ENCODE data around the gene TRAPPC4.

Gene TRAPPC4

DNA sequence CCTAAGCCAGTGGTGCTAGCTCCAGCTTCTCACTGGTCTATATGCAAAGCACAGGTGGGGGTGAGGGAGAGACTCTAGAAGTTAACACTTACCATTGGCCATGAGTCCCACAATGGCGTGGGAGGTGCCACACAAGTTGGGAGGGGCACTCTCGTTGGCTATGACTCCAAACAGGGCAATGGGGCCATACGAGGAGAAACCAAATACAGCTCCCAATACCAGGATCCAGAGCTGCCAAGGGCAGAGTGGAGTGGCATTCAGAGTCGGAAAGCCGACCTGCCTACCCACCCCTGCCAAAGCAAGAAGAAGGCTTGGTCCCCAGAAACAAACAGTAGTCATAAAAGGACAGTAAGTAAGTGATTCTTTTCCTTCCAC lies 6.5 kb downstream of the TRAPPC4 start:
- peaks cover 57% of the 10 kb centered on the region for H3K36me3 ChIP-seq
- H3K4me1 ChIP-seq (ENCODE audit: control insufficient read depth in 1 of 2, insufficient read depth in 1 of 2, low read depth in 1 of 2, low read length in 1 of 2): peaks cover 12 to 15% of the 10 kb centered on the region in 2 experiments

DNA sequence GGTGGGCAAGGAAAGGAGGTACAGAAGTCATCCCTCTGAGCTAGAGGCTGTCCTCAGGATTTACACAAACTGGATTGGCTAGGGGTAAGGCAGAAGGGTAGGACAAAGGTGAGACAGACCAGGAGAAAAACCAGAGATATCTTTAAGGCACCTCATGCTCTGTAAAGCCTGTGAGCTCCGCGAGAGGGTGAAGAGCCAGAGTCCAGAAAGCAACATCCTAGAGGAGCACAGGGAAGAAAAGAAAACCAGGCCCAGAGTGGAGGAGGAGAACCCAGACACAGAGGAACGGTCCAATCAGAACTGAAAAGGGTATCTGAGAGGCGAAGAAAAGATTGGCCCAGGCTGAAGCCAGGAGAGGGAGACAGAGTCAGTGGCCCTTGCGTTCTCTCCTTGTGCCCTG lies 7.0 kb downstream of the TRAPPC4 start:
- H3K9me3 ChIP-seq: no peaks in the 10 kb centered on the region
- H3K4me1 ChIP-seq (ENCODE audit: control insufficient read depth in 1 of 2, insufficient read depth in 1 of 2, low read depth in 1 of 2, low read length in 1 of 2): peaks cover 12 to 16% of the 10 kb centered on the region in 2 experiments
- H3K27me3 ChIP-seq: no peaks in the 10 kb centered on the region
- no peak overlapping the region for H3K27ac ChIP-seq
- no peak overlapping the region for H3K4me3 ChIP-seq (ENCODE audit: low read depth in 1 of 2, low read length in 1 of 2)
- no peak for TF ChIP-seq CTCF (IDR thresholded peaks at IDR 0.05)
- H3K36me3 ChIP-seq: peaks cover 57% of the 10 kb centered on the region

More for the DNA sequence above, 6.5 kb downstream of the TRAPPC4 start:
- no peak for TF ChIP-seq CTCF (IDR thresholded peaks at IDR 0.05)
- H3K27ac ChIP-seq: no peak overlapping the region
- H3K9me3 ChIP-seq: no peaks in the 10 kb centered on the region
- H3K27me3 ChIP-seq: no peaks in the 10 kb centered on the region
- H3K4me3 ChIP-seq (ENCODE audit: low read depth in 1 of 2, low read length in 1 of 2): no peak overlapping the region

DNA sequence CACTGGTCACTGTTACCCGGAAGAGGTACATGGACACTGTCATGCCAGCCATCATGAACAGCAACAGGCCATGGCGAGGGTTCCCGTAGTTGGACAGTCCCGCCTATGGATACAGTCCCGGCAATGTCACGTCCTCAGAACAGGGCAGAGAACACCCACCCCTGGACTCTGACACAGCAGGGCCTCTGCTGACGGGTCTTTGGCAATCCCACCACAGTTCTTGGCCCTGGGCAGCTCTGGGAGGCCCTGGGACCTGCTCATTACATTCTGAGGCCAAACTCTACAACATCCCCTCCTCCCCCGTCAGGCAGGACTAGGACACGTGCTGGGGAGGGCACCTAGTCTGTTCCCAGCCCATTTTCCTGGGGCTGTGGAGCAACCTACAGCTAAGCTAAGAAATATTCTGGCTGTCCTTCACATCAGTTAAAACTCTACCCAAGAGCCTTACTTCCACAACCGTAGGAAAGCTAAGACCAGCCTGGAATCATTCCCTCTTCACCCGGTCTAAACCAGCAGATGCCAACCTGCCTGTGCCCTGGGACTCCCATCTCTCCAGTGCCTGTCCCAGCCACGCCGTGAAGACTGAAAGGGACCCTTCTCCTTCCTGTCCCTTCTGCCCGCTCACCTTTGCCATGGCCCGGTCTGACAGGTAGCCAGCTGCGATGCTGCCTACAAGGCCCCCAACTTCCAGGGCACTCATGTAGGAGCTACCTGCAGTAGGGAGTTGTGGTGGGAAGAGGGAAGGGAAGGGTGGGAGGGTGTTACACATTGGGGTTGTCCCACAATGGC lies 7.6 kb downstream of the TRAPPC4 start:
- H3K4me1 ChIP-seq (ENCODE audit: control insufficient read depth in 1 of 2, insufficient read depth in 1 of 2, low read depth in 1 of 2, low read length in 1 of 2): peaks cover 15 to 20% of the 10 kb centered on the region in 2 experiments
- H3K9me3 ChIP-seq: no peaks in the 10 kb centered on the region
- TF ChIP-seq CTCF (IDR thresholded peaks at IDR 0.05): no peak
- H3K27ac ChIP-seq: no peak overlapping the region
- H3K4me3 ChIP-seq (ENCODE audit: low read depth in 1 of 2, low read length in 1 of 2): no peak overlapping the region
- H3K36me3 ChIP-seq: peaks cover 52% of the 10 kb centered on the region
- no peaks in the 10 kb centered on the region for H3K27me3 ChIP-seq

- Histone ChIP-seq H3K4me1 (ENCODE audit: control insufficient read depth in 1 of 2, insufficient read depth in 1 of 2, low read depth in 1 of 2, low read length in 1 of 2) (peaks cover 18 to 20% of the 10 kb centered on the region in 2 experiments), H3K27me3 (no peaks in the 10 kb centered on the region), H3K27ac (no peak overlapping the region), H3K36me3 (peaks cover 44% of the 10 kb centered on the region), H3K9me3 (no peaks in the 10 kb centered on the region), H3K4me3 (ENCODE audit: low read depth in 1 of 2, low read length in 1 of 2) (no peak overlapping the region)
- TF ChIP-seq CTCF (IDR thresholded peaks at IDR 0.05): no peak
Observed at GRCh38 chr11:119026970-119027369, 8.4 kb downstream of the TRAPPC4 start.

- no peaks in the 10 kb centered on the region for H3K9me3 ChIP-seq
- H3K4me1 ChIP-seq (ENCODE audit: control insufficient read depth in 1 of 2, insufficient read depth in 1 of 2, low read depth in 1 of 2, low read length in 1 of 2): peaks cover 18 to 20% of the 10 kb centered on the region in 2 experiments
- peaks cover 36% of the 10 kb centered on the region for H3K36me3 ChIP-seq
- TF ChIP-seq CTCF (IDR thresholded peaks at IDR 0.05): no peak
- H3K4me3 ChIP-seq (ENCODE audit: low read depth in 1 of 2, low read length in 1 of 2): no peak overlapping the region
- no peak overlapping the region for H3K27ac ChIP-seq
- no peaks in the 10 kb centered on the region for H3K27me3 ChIP-seq
Observed at GRCh38 chr11:119027561-119028345, 9.2 kb downstream of the TRAPPC4 start.

All from neutrophil (primary cell).